HepG2 (cell line): ENCODE results near the gene RAD51C. TPM values are rescaled to one million over a fixed set of nuclear protein-coding genes. Genes with fewer than 3 reads are reported as not detected.

Experiments used
- ATAC-seq: fragments of 200-7000 bp; cut with Tn5 transposase; 3 replicates; pipeline ENCODE4 v1.9.1; 2020; ENCODE audit warnings: mild to moderate bottlenecking, moderate library complexity
- BruUV-seq: library from RNA; stranded (reverse); fragments of 400-500 nt; replicated peaks from 2 replicates; lab custom pipeline; 2021; lab: Mats Ljungman, UMichigan
- CTCF ChIA-PET: fragments of 300-600 bp; formaldehyde crosslinking; extraction: SDS; loops from one replicate; lab custom pipeline; 2021; ENCODE audit warnings: low total read pairs, inconsistent platforms, low intra/inter-chr PET ratio; lab: Yijun Ruan, JAX
- POLR2A ChIA-PET: fragments of 350-600 bp; sonication (Branson Sonifier 250); formaldehyde crosslinking; loops from one replicate; lab custom pipeline; 2020; ENCODE audit warnings: antibody characterized with exemption, inconsistent platforms; lab: Yijun Ruan, JAX
- DNase-seq: peaks from one replicate; pipeline ENCODE4 v3.0.0-alpha.2; 2015; ENCODE audit warnings: low spot score
- FAIRE-seq: peaks from 3 replicates; lab custom pipeline; 2011; peaks lifted over from hg19 to GRCh38; lab: Jason Lieb, UNC
- H2AFZ ChIP-seq: one replicate; pipeline ENCODE4 v1.6.1; 2011; ENCODE audit warnings: low read length, inconsistent platforms
- H3K27ac ChIP-seq: fragments of 300-600 bp; 3 replicates; pipeline ENCODE4 v1.8.0; 2011; ENCODE audit warnings: mixed run types, mild to moderate bottlenecking, mixed read lengths, low read length, inconsistent platforms; ENCODE audit not compliant: insufficient read depth; ENCODE audit errors: extremely low read length
- H3K27me3 ChIP-seq, 2 experiments: fragments of 200-600 bp in 1 of 2; 2 replicates in 1 of 2; 3 replicates in 1 of 2; pipeline versions ENCODE4 v1.6.0 to v1.8.0; 2011; ENCODE audit warnings: low read length in 2 of 2, mild to moderate bottlenecking in 2 of 2, moderate library complexity in 2 of 2, inconsistent platforms in 1 of 2; ENCODE audit not compliant: insufficient read depth in 2 of 2, control insufficient read depth in 1 of 2
- H3K36me3 ChIP-seq, 2 experiments: fragments of 200-600 bp in 1 of 2; replicated peaks in 1 of 2; 2 replicates in 1 of 2; 3 replicates in 1 of 2; pipeline versions ENCODE4 v1.5.1 to v1.8.0; 2011; ENCODE audit warnings: low read length in 2 of 2, inconsistent platforms in 1 of 2; ENCODE audit not compliant: insufficient read depth in 2 of 2, control insufficient read depth in 1 of 2
- H3K4me1 ChIP-seq: 2 replicates; pipeline ENCODE4 v1.5.1; 2012; ENCODE audit warnings: low read length, inconsistent platforms; ENCODE audit not compliant: insufficient read depth
- H3K4me2 ChIP-seq: 2 replicates; pipeline ENCODE4 v1.6.0; 2011; ENCODE audit warnings: low read depth, low read length, inconsistent platforms
- H3K4me3 ChIP-seq, 3 experiments: fragments of 200-600 bp in 1 of 3; sonication (generic), shearing (Covaris generic) in 1 of 3; replicated peaks in 1 of 3; 2 replicates each; pipeline ENCODE4 v1.5.1; 2011 to 2016; ENCODE audit warnings: low read length in 3 of 3, inconsistent platforms in 2 of 3, low read depth in 2 of 3, mild to moderate bottlenecking in 2 of 3, control low read depth in 1 of 3, mixed read lengths in 1 of 3; ENCODE audit not compliant: insufficient read depth in 1 of 3
- H3K79me2 ChIP-seq: one replicate; pipeline ENCODE4 v1.6.1; 2011; ENCODE audit warnings: low read length, inconsistent platforms; ENCODE audit not compliant: insufficient read depth
- H3K9ac ChIP-seq: 2 replicates; pipeline ENCODE4 v1.6.0; 2011; ENCODE audit warnings: mild to moderate bottlenecking, low read depth, low read length, inconsistent platforms; ENCODE audit not compliant: insufficient read depth
- H3K9me3 ChIP-seq: 2 replicates; pipeline ENCODE4 v1.5.1; 2012; ENCODE audit warnings: mild to moderate bottlenecking, low read length
- H4K20me1 ChIP-seq: 2 replicates; pipeline ENCODE4 v1.6.0; 2011; ENCODE audit warnings: inconsistent platforms, mild to moderate bottlenecking, low read length, moderate library complexity; ENCODE audit not compliant: insufficient read depth
- MEIS2 ChIP-seq: sonication (generic); formaldehyde crosslinking; IDR thresholded peaks from 2 replicates; pipeline ENCODE4 v1.9.0; 2021; ENCODE audit warnings: mild to moderate bottlenecking, missing genetic modification reagents
- MTF2 ChIP-seq: sonication (generic); formaldehyde crosslinking; IDR thresholded peaks from 2 replicates; pipeline ENCODE4 v1.5.0; 2020; ENCODE audit warnings: missing genetic modification reagents, borderline replicate concordance
- NCOA5 ChIP-seq: sonication (generic); formaldehyde crosslinking; IDR thresholded peaks from 2 replicates; pipeline ENCODE4 v1.4.0; 2020; ENCODE audit warnings: missing genetic modification reagents
- NFYC ChIP-seq: IDR thresholded peaks from 2 replicates; pipeline ENCODE4 v1.6.1; 2016; ENCODE audit warnings: missing genetic modification reagents, missing compliant biosample characterization
- SOX13 ChIP-seq, 3 experiments: fragments of 450-650 bp in 1 of 3; sonication (generic) in 1 of 3; formaldehyde crosslinking in 1 of 3; IDR thresholded peaks in 2 of 3; conservative IDR thresholded peaks in 1 of 3; 2 replicates each; pipeline versions ENCODE4 v1.5.0 to v1.6.1; 2016 to 2020; ENCODE audit warnings: antibody characterized with exemption in 1 of 3, mild to moderate bottlenecking in 1 of 3, missing compliant biosample characterization in 1 of 3, missing genetic modification reagents in 1 of 3, moderate library complexity in 1 of 3
- SP4 ChIP-seq: sonication (generic); formaldehyde crosslinking; IDR thresholded peaks from 2 replicates; pipeline ENCODE4 v1.8.1; 2023; ENCODE audit warnings: mild to moderate bottlenecking, missing genetic modification reagents
- SP5 ChIP-seq: IDR thresholded peaks from 2 replicates; pipeline ENCODE4 v1.6.1; 2016; ENCODE audit warnings: low read depth, borderline replicate concordance
- ZNF432 ChIP-seq: sonication (generic); formaldehyde crosslinking; IDR thresholded peaks from 2 replicates; pipeline ENCODE4 v1.5.0; 2020; ENCODE audit warnings: missing genetic modification reagents, mild to moderate bottlenecking, borderline replicate concordance
- ZNF549 ChIP-seq: sonication (generic); formaldehyde crosslinking; IDR thresholded peaks from 2 replicates; pipeline ENCODE4 v1.5.0; 2020; ENCODE audit warnings: missing genetic modification reagents
- ZNF879 ChIP-seq: sonication (generic); formaldehyde crosslinking; IDR thresholded peaks from 2 replicates; pipeline ENCODE4 v1.8.1; 2023; ENCODE audit warnings: missing genetic modification reagents
- WGBS: methylation state at CpG from one replicate; pipeline ENCODE4 v1.1.6; 2017; ENCODE audit warnings: low lambda C conversion rate; 5-methylcytosine and 5-hydroxymethylcytosine counted together
- in situ Hi-C: cut with HindIII; loops from 2 replicates; pipeline ENCODE4 v1.10.0; 2017; ENCODE audit warnings: low pct_unique_long_range_greater_than_20kb; ENCODE audit not compliant: extremely low pct_ligation_motif_present
- intact Hi-C: fragments of 100-400 bp; cut with micrococcal nuclease; formaldehyde crosslinking; loops from one replicate; pipeline ENCODE4 v1.10.0; 2022; ENCODE audit not compliant: unreplicated experiment
- polyA plus RNA-seq, 8 experiments: library from polyadenylated mRNA; depleted of rRNA in 3 of 8; stranded (reverse) in 7 of 8; unstranded in 1 of 8; fragments of >200 nt; fragmentation: Illumina TruSeq in 4 of 8; extraction: Trizol in 4 of 8; gene quantifications; 2 replicates each; pipeline versions ENCODE4 v1.2.1 to v1.2.3, GENCODE V29; 2011 to 2016; ENCODE audit warnings: low read depth in 4 of 8, missing spikeins in 1 of 8, mixed read lengths in 1 of 8; ENCODE audit not compliant: insufficient read depth in 1 of 8
- total RNA-seq, 5 experiments: library from RNA; depleted of rRNA; stranded (reverse); fragments of >200 nt; fragmentation: Illumina TruSeq; extraction: Trizol; gene quantifications; 2 replicates each; pipeline ENCODE4 v1.2.3, GENCODE V29; 2016; ENCODE audit warnings: low read depth in 1 of 5
- TF ChIP-seq, protein P1 (sequence below): sonication (generic); formaldehyde crosslinking; IDR thresholded peaks from 2 replicates; pipeline ENCODE4 v1.8.1; 2023; ENCODE audit warnings: missing genetic modification reagents, inconsistent platforms, borderline replicate concordance

RAD51C gene
- total and polyA plus RNA-seq, 2 of the 13 experiments (the other 11 are each of a cell fraction or from before 2014, with no cell fraction given): 38.5 to 106 TPM

DNA sequence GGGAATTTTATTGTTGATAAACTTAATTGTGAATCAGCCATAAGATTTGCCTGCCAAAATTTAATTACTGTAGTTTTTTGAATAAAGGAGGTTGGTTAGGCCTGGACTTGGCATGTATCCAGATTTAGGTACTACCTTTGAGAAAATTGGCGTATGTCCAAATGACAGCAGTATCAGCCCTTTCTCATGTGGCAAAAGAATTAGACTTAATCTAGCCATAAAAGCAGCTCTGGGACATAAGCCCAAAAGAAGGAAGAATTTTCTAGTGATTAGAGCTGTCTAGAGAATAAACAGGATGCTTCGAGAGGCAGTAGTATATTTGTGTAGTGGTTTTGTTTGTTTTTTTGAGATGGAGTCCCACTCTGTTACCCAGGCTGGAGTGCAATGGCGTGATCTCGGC lies 91.0 kb downstream of the RAD51C start:
- POLR2A ChIA-PET: no interaction called here
- Histone ChIP-seq H3K79me2 (no peaks in the 10 kb centered on the region), H4K20me1 (no peaks in the 10 kb centered on the region), H3K4me3 (no peak overlapping the region), H3K27me3 (peaks cover 0 to 2% of the 10 kb centered on the region in 2 experiments; a peak in 1 of 5 replicates), H2AFZ (no peak overlapping the region), H3K4me1 (peaks cover 11% of the 10 kb centered on the region; the same call in 1 of the 2 replicates), H3K9me3 (no peaks in the 10 kb centered on the region), H3K36me3 (no peaks in the 10 kb centered on the region), H3K4me2 (no peak overlapping the region), H3K9ac (no peak overlapping the region), H3K27ac (no peak overlapping the region)
- no peak for ATAC-seq
- TF ChIP-seq ZNF432 (CRISPR knock-in tag) (no peak), SP4 (CRISPR knock-in tag) (no peak), NFYC (CRISPR knock-in tag) (no peak), MTF2 (CRISPR knock-in tag) (no peak), ZNF879 (no peak), SP5 (CRISPR knock-in tag) (no peak), NCOA5 (no peak), SOX13 (IDR thresholded peaks at IDR 0.05) (no peak), SOX13 (CRISPR knock-in tag; conservative IDR thresholded peaks at IDR 0.05 in 1 of 2, IDR thresholded peaks at IDR 0.05 in 1 of 2) (no peak), ZNF549 (CRISPR knock-in tag) (no peak), MEIS2 (CRISPR knock-in tag) (no peak)
- TF ChIP-seq, protein P1, sequence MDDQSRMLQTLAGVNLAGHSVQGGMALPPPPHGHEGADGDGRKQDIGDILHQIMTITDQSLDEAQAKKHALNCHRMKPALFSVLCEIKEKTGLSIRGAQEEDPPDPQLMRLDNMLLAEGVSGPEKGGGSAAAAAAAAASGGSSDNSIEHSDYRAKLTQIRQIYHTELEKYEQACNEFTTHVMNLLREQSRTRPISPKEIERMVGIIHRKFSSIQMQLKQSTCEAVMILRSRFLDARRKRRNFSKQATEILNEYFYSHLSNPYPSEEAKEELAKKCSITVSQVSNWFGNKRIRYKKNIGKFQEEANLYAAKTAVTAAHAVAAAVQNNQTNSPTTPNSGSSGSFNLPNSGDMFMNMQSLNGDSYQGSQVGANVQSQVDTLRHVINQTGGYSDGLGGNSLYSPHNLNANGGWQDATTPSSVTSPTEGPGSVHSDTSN (CRISPR knock-in tag): no peak
- FAIRE-seq: no peak
- 42% methylated on average over 4 of the region's 4 CpGs for WGBS
- BruUV-seq: no TSS peak
- intact Hi-C loops (no loop called here), in situ Hi-C loops (no loop called here)
- DNase-seq: no peak
- CTCF ChIA-PET: no interaction called here
